SU-DHL-6 (cell line): Measurements from ENCODE around the gene BRD2.

Experiments used
- H2AFZ ChIP-seq: fragments of 200-600 bp; sonication (generic); 2 replicates; pipeline ENCODE4 v1.6.1; 2014; ENCODE audit warnings: low read depth, mild to moderate bottlenecking, moderate library complexity, mixed read lengths, antibody characterized with exemption, low read length; ENCODE audit not compliant: severe bottlenecking
- H3F3A ChIP-seq: fragments of 200-600 bp; shearing (Covaris generic); 2 replicates; pipeline ENCODE4 v1.6.0; 2016; ENCODE audit warnings: antibody characterized with exemption, mild to moderate bottlenecking; ENCODE audit not compliant: insufficient read depth
- H3K27ac ChIP-seq: fragments of 200-600 bp; sonication (generic); 2 replicates; pipeline ENCODE4 v1.5.1; 2016; ENCODE audit warnings: low read depth, mild to moderate bottlenecking, low read length, moderate library complexity, mixed read lengths
- H3K27me3 ChIP-seq: fragments of 200-600 bp; sonication (generic), shearing (Covaris generic); 2 replicates; pipeline ENCODE4 v1.6.0; 2014; ENCODE audit warnings: mild to moderate bottlenecking, low read length
- H3K36me3 ChIP-seq: fragments of 200-600 bp; sonication (generic); 2 replicates; pipeline ENCODE4 v1.6.1; 2014; ENCODE audit warnings: mild to moderate bottlenecking, low read length, mixed read lengths
- H3K4me2 ChIP-seq: fragments of 300-600, 200-600 bp; shearing (Covaris generic), sonication (generic); 2 replicates; pipeline ENCODE4 v1.6.0; 2014; ENCODE audit warnings: low read length, low read depth, mild to moderate bottlenecking; ENCODE audit not compliant: poor library complexity, severe bottlenecking
- H3K4me3 ChIP-seq: fragments of 200-600 bp; sonication (generic); 2 replicates; pipeline ENCODE4 v1.5.1; 2014; ENCODE audit warnings: antibody characterized with exemption, low read length, mild to moderate bottlenecking, mixed read lengths; ENCODE audit not compliant: insufficient read depth, poor library complexity, severe bottlenecking
- H3K79me2 ChIP-seq: fragments of 200-600 bp; sonication (generic); 2 replicates; pipeline ENCODE4 v1.6.1; 2014; ENCODE audit warnings: mild to moderate bottlenecking, low read length, moderate library complexity; ENCODE audit not compliant: insufficient read depth
- H3K9ac ChIP-seq: fragments of 200-600 bp; sonication (generic); 2 replicates; pipeline ENCODE4 v1.7.0; 2014; ENCODE audit warnings: mild to moderate bottlenecking, low read length
- H3K9me2 ChIP-seq: fragments of 200-600 bp; sonication (generic); replicated peaks from 2 replicates; pipeline ENCODE4 v1.6.1; 2014; ENCODE audit warnings: low read length; ENCODE audit not compliant: insufficient read depth
- H3K9me3 ChIP-seq: fragments of 200-600 bp; sonication (generic); 2 replicates; pipeline ENCODE4 v1.6.1; 2014; ENCODE audit warnings: low read length, mixed read lengths; ENCODE audit not compliant: insufficient read depth
- H4K20me1 ChIP-seq: fragments of 200-600 bp; sonication (generic); 2 replicates; pipeline ENCODE4 v1.6.1; 2014; ENCODE audit warnings: low read depth, mild to moderate bottlenecking, antibody characterized with exemption, low read length, moderate library complexity, mixed read lengths
- CTCF ChIP-seq: fragments of 200-600 bp; sonication (generic); IDR thresholded peaks from one replicate; pipeline ENCODE4 v1.5.1; 2017; ENCODE audit warnings: antibody characterized with exemption, mild to moderate bottlenecking, low read length, moderate library complexity; ENCODE audit not compliant: insufficient read depth, poor library complexity, severe bottlenecking
- EZH2phosphoT487 ChIP-seq: fragments of 200-600 bp; sonication (generic), shearing (Covaris generic); conservative IDR thresholded peaks from 2 replicates; pipeline ENCODE4 v1.6.1; 2018; ENCODE audit warnings: mild to moderate bottlenecking, antibody characterized with exemption, low read length, moderate library complexity, mixed read lengths

The BRD2 gene

GRCh38 chr6:32968867-32969684 is 682 bp downstream of the BRD2 start:
- peak overlapping the region; percentile 97 for H3K27ac ChIP-seq
- no peaks in the 10 kb centered on the region for H3K9me2 ChIP-seq
- peaks cover 10% of the 10 kb centered on the region for H4K20me1 ChIP-seq
- no peak overlapping the region for H2AFZ ChIP-seq
- H3K9me3 ChIP-seq, result no peaks in the 10 kb centered on the region
- H3K79me2 ChIP-seq, result peaks cover 56% of the 10 kb centered on the region
- no peaks in the 10 kb centered on the region for H3K27me3 ChIP-seq
- peak overlapping the region; percentile 75 for H3K4me3 ChIP-seq
- H3K4me2 ChIP-seq, result peak overlapping the region; percentile 94
- no peak for TF ChIP-seq CTCF
- no peak for TF ChIP-seq EZH2phosphoT487
- H3K9ac ChIP-seq, result peak overlapping the region; percentile 95
- H3F3A ChIP-seq, result peaks cover 66% of the 10 kb centered on the region
- peaks cover 21% of the 10 kb centered on the region for H3K36me3 ChIP-seq

DNA sequence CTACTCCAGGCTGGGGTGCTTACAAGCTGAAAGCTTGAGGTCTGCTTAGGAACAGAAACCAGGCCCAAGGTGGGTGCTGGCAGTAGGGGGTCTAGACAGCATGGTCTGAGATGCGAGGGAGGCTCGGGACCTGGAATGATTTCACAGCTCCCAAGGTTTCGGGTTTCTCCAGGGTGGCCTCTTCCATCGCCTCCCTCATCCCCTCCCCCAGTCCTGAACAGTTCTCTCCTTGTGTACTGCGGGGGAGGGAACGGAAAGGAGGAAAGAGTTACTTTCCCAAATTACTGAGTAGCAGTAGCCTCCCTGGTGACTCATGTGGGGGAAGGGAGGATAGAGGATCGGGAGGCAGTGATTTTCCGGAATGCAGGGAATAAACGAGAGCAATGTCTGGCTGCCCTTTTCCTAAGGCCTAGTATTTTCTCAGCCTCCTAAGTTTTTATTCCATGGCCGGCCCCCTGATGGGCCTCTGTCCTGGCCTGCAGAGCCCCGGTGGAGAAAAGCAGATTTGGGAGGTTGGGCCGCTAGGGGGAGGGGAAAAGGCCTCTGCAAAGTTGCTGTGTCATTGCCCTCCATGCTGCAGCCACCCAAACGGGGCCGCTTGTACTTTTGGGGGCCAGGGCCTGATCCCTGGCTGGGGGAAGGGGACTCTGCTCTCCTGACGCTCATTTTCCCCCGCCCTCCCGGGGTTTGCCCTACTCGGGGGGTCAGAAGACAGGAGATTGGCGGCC is 1.5 kb downstream of the BRD2 start:
- peak overlapping the region; percentile 94 for H3K4me2 ChIP-seq
- peaks cover 29% of the 10 kb centered on the region for H3K36me3 ChIP-seq
- peaks cover 74% of the 10 kb centered on the region for H3F3A ChIP-seq
- no peaks in the 10 kb centered on the region for H3K27me3 ChIP-seq
- peak overlapping the region; percentile 95 for H3K9ac ChIP-seq
- H3K79me2 ChIP-seq, result peaks cover 64% of the 10 kb centered on the region
- peak overlapping the region; percentile 75 for H3K4me3 ChIP-seq
- no peak overlapping the region for H2AFZ ChIP-seq
- H3K9me3 ChIP-seq, result no peaks in the 10 kb centered on the region
- peaks cover 17% of the 10 kb centered on the region for H4K20me1 ChIP-seq
- H3K27ac ChIP-seq, result peak overlapping the region; percentile 97
- no peaks in the 10 kb centered on the region for H3K9me2 ChIP-seq
- TF ChIP-seq CTCF, result no peak
- TF ChIP-seq EZH2phosphoT487, result no peak

DNA sequence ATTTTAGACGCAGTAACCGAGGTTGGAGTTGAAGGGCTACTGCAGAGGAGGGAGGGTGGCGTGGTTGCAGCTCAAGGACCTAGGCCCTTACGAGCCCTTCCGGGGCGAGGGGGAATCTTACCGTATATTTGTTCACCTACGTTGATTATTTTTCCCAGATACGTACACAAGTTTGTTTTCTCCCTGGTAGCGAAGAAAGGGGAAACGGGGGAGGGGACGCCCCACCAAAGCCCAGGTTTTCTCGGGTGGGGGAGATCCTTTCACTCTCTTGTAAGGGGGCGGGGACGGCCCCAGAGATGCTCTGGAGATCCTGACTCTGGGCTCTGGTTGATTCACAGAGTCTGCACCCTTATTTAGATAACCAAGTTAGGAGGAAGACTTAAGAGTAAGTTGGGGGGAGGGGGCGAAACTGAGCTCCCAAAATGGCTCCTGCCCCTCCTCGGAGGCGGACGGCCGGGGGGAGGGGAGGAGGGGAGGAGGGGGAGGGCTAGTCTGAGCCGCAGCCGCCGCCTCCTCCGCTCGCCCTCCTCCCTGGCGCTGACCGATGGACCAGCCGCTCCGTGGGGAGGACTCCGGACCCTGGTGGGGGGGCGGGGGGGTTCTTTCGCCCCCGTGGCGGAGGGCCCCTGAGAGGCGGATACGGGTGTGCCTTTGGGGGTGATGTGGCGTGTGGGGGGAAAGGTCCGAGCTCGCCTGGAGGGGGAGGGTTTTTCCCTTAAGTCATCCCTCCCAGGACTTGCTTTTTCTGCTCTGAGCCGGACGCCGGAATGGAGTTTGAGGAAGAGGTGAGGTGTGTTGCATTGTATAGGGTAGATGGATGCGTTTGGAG is 2.2 kb downstream of the BRD2 start:
- peaks cover 78% of the 10 kb centered on the region for H3F3A ChIP-seq
- H3K9ac ChIP-seq, result peak overlapping the region; percentile 95
- H3K79me2 ChIP-seq, result peaks cover 72% of the 10 kb centered on the region
- H4K20me1 ChIP-seq, result peaks cover 25% of the 10 kb centered on the region
- no peaks in the 10 kb centered on the region for H3K27me3 ChIP-seq
- no peak overlapping the region for H2AFZ ChIP-seq
- H3K4me3 ChIP-seq, result peak overlapping the region; percentile 75
- H3K27ac ChIP-seq, result peak overlapping the region; percentile 97
- no peak for TF ChIP-seq EZH2phosphoT487
- TF ChIP-seq CTCF, result no peak
- no peaks in the 10 kb centered on the region for H3K9me3 ChIP-seq
- H3K9me2 ChIP-seq, result no peaks in the 10 kb centered on the region
- H3K4me2 ChIP-seq, result peak overlapping the region; percentile 94
- peaks cover 37% of the 10 kb centered on the region for H3K36me3 ChIP-seq
